Pons (tissue), 1 donor: ENCODE measurements around the gene PRKG1.
"Not testable (repeated sequence)": the region's sequence is repeated elsewhere in the genome, so short reads cannot be mapped to it uniquely, and the experiment has no call there.

Source experiments
- DNase-seq: peaks from one replicate; pipeline ENCODE4 v3.0.0-alpha.2; 2016; ENCODE audit warnings: low spot score

Gene PRKG1

GRCh38 chr10:51170518-51171245, 96.4 kb downstream of the PRKG1 start:
- no peak for DNase-seq

DNA sequence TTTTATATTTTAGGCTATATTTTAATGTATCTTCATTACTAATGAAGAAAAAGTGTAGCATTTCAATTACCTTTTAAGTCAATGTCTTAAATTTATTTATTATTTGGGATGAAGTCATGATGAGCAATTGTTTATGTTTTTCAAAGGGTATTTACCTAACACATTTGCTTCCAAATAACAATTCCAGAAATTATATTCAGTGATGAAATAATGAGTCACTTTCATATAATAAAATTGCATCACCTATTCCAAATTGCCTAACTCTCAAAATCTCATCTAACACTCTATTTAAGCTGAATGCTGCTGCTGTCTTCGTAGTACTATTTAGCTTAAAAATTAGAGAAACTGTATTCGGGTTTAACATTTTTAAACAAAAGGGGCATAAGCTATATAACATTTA, 97.7 kb downstream of the PRKG1 start:
- no peak for DNase-seq

DNA sequence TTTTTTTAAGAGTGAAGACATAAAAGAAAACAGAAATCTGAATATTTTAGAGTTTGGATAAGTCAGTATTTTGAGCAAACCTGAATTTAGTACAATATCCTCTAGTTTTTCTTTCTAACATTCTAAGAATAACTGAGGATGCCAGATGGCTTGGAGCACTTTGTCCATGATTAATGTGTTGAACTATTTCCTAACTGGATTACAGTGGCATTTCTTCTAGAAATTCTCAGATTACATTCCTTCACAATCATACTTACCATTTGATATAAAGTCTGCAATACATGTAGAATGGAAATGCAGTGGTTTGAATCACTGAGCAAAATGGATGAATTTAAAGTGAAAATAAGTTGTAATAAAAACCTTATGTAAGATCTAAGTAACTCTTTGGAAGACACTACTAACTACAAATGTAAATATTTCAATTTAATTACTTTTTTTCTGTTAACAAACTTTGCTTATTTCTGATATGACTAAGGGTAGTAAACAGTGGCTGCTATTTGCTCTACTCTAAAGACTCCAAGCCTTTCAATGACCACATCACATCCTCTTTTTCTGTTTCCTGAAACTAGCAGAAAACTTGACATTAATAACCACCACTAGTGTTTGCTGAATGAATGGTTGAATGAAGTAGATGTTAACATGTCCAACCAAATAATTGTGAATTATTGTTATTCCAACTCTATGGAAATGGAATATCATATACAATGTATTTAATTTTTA, 102.8 kb downstream of the PRKG1 start:
- no peak for DNase-seq

GRCh38 chr10:51178634-51179033, 104.3 kb downstream of the PRKG1 start:
- no peak for DNase-seq

GRCh38 chr10:51180141-51180540, 105.9 kb downstream of the PRKG1 start:
- DNase-seq: no peak

DNA sequence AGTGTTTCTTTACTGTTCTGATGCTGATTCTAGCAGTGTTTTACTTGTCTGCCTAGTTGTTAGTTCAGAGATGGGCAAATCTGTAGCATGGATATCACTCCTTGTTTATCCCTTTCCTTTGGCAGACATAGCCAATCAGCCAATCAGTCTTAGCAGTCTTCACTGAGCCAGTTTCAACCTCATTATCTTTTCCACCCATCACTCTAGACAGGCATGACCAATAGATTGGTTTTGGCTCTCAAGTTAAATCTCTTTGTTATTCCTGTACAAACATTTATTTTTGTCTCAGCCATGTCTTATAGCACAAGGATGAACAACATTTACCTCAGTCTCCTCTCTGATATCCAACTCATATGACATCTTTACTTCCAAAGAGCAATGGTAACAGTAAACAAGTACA, 109.5 kb downstream of the PRKG1 start:
- no peak for DNase-seq

- DNase-seq: no peak
Observed at GRCh38 chr10:51186361-51186760, 112.1 kb downstream of the PRKG1 start.

- no peak for DNase-seq
Observed at GRCh38 chr10:51188008-51188407, 113.7 kb downstream of the PRKG1 start.

- no peak for DNase-seq
Observed at GRCh38 chr10:51188866-51189265, 114.6 kb downstream of the PRKG1 start.

DNA sequence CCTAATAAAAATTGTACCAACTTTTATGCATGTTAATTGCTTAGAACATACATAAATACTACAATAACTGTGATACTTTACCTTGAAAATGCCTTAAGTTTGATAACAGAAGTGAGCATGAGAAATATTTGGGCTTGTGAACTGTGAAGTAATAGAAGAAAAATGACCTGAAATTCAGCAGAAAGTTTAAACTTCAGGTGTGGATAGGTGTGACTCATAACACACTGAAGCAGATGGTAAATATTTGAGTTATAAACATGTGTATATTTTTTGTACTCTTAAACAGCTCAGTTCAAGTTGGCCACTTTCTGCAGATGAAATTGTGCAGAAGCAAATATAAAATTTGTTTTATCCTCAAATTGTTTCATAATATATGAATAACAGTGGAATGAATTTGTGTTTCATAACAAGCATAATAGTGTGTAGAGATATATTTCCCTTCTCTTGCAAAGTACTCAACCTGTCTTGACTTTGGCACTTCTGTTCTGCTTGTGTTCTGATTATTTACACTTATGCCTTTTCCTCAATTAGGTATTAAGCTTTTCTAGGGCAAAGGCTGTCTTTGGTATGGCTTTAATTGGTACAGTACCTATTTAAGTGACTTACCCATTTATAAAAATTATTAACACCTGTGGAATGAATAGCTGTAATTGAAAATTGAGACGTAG, 122.4 kb downstream of the PRKG1 start:
- no peak for DNase-seq

- DNase-seq: no peak
Observed at GRCh38 chr10:51198170-51198569, 123.9 kb downstream of the PRKG1 start.

DNA sequence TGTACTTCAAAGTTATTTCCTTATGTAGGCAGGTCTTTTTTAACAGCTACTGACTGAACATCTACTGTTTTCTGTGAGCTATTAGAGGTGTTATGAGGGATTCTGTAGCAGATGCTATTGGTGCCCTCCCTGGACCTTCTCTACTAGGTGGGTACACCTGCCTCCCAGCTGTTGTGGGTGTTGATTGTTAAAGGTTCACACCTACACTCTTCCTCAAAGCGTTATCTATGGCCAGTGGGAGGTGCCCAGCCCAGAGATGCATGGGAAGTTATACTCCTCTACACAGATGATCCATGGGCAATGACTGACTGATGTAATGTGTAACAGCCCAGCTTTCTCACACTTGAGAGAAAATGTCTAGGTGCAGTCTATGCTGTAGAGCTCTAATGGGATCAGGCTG, 127.7 kb downstream of the PRKG1 start:
- no peak for DNase-seq

- no peak for DNase-seq
Observed at GRCh38 chr10:51203359-51203758, 129.1 kb downstream of the PRKG1 start.

DNA sequence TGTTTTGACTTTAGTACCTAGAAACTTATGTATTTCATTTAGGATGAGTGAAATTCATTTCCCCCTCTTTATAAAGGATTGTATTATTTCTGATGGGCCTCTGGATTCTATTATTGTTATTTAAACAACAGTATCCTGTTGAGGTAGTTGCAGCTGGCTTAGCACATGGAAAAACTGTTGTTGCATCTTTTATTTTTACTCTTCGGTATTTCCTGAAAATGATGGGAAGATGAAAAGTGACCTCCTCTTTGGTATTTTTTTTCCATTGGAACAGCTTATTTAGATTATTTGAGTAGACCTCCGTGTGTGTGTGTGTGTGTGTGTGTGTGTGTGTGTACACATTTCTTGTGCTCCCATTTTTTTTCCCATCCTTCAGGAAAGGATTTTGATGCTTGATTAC, 129.8 kb downstream of the PRKG1 start:
- no peak for DNase-seq

- DNase-seq: no peak
Observed at GRCh38 chr10:51204701-51205100, 130.4 kb downstream of the PRKG1 start.

GRCh38 chr10:51206500-51206899, 132.2 kb downstream of the PRKG1 start:
- no peak for DNase-seq

DNA sequence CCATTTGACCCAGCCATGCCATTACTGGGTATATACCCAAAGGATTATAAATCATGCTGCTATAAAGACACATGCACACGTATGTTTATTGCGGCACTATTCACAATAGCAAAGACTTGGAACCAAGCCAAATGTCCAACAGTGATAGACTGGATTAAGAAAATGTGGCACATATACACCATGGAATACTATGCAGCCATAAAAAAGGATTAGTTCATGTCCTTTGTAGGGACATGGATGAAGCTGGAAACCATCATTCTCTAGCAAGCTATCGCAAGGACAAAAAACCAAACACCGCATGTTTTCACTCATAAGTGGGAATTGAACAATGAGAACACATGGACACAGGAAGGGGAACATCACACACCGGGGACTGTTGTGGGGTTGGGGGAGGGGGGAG, 138.7 kb downstream of the PRKG1 start:
- DNase-seq: not testable (repeated sequence)

DNA sequence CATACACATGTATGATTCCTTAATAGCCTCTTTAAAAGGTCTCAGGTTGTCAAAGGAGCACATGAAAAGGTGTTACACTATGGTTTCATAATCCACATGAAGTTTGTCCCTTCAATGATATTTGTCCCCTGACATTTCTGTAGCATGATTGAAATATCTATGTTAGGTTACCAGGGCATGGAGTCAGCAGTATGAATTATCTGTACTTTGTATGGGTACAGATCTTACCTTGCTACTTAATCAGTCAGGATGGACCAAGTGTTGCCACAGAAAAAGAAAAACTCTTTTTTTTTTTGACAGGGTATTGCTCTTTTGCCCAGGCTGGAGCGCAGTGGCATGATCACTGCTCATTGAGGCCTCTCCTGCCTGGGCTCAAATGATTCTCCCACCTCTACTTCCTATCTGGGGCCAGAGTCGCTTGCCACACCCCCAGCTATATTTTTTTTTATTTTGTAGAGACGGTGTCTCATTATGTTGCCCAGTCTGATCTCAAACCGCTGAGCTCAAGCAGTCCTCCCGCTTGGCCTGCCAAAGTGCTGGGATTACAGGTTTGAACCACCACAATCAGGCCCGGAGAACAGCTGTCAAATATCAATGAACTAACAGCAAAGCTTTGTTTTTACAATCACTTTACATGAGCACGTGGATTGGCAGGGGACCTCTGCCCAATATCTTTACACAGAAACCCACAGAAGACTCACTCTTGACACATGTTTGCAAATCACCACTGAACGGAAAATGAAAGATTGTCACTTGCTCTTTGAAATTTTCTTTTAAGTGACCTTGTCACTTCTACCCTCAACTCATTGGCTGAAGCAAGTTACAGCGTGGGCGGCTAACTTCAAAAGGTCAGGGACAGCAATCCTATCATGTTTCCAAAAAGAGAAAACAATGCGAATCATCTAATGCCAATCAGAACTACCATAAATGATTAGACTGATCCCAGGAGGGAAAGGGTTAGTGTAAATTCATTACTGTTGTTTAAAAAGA, 140.2 kb downstream of the PRKG1 start:
- DNase-seq: no peak

GRCh38 chr10:51215951-51216834, 141.9 kb downstream of the PRKG1 start:
- DNase-seq: no peak

GRCh38 chr10:51217505-51217904, 143.2 kb downstream of the PRKG1 start:
- no peak for DNase-seq

GRCh38 chr10:51224671-51225161, 150.4 kb downstream of the PRKG1 start:
- DNase-seq: no peak
